Uterus (tissue), 4 donors: ENCODE data around the gene ZIC4. TPM values are rescaled to one million over a fixed set of nuclear protein-coding genes. Genes with fewer than 3 reads are reported as not detected.

Experiments
- DNase-seq, 2 donors: peaks; one replicate each; pipeline ENCODE4 v3.0.0-alpha.2; 2019 to 2020
- H3K27ac ChIP-seq, 2 donors: fragments of 200-600 bp; sonication (generic); 1 replicate in 1 of 2; 2 replicates in 1 of 2; pipeline ENCODE4 v1.5.1; 2016 to 2018
- H3K27me3 ChIP-seq, 2 donors: fragments of 200-600 bp; sonication (generic); one replicate each; pipeline ENCODE4 v1.5.1; 2018 to 2019; ENCODE audit warnings: control low read depth in 1 of 2
- H3K36me3 ChIP-seq, 2 donors: fragments of 200-600 bp; sonication (generic); one replicate each; pipeline ENCODE4 v1.5.1; 2019; ENCODE audit warnings: control low read depth in 1 of 2
- H3K4me1 ChIP-seq, 2 donors: fragments of 200-600 bp; sonication (generic); one replicate each; pipeline ENCODE4 v1.5.1; 2018 to 2019; ENCODE audit warnings: control low read depth in 1 of 2
- H3K4me3 ChIP-seq, 2 donors: fragments of 200-600 bp; sonication (generic); 1 replicate in 1 of 2; 2 replicates in 1 of 2; pipeline ENCODE4 v1.5.1; 2018 to 2019; ENCODE audit warnings: mild to moderate bottlenecking in 1 of 2
- H3K9me3 ChIP-seq, 2 donors: fragments of 200-600 bp; sonication (generic); one replicate each; pipeline ENCODE4 v1.5.1; 2019; ENCODE audit warnings: control low read depth in 1 of 2
- POLR2A ChIP-seq, 2 donors: fragments of 450-650 bp; IDR thresholded peaks; one replicate each; pipeline ENCODE4 v1.6.1; 2016; ENCODE audit warnings: antibody characterized with exemption in 2 of 2, mild to moderate bottlenecking in 1 of 2, moderate library complexity in 1 of 2
- intact Hi-C: fragments of 100-400 bp; cut with DNase I; formaldehyde crosslinking; loops from one replicate; pipeline ENCODE4 v1.15.1; 2023; ENCODE audit warnings: low total_unique reads
- total RNA-seq, 4 donors: library from RNA; depleted of rRNA in 3 of 4; stranded (reverse); fragments of >200 nt in 3 of 4; gene quantifications; one replicate each; pipeline versions ENCODE4 v1.1.0 to v1.2.4, GENCODE V29; 2014 to 2023
- TF ChIP-seq, protein P1 (sequence below), 4 experiments: fragments of 200-600 bp in 2 of 4; fragments of 450-650 bp in 2 of 4; sonication (generic) in 2 of 4; IDR thresholded peaks; one replicate each; pipeline ENCODE4 v1.5.1; 2016 to 2019; ENCODE audit warnings: antibody characterized with exemption in 4 of 4, mild to moderate bottlenecking in 2 of 4, moderate library complexity in 1 of 4
- donor health status: DM: yes; HTN: yes; CAD: no.

Gene ZIC4
- total RNA-seq, 4 donors from 2014 or later = not detected

DNA sequence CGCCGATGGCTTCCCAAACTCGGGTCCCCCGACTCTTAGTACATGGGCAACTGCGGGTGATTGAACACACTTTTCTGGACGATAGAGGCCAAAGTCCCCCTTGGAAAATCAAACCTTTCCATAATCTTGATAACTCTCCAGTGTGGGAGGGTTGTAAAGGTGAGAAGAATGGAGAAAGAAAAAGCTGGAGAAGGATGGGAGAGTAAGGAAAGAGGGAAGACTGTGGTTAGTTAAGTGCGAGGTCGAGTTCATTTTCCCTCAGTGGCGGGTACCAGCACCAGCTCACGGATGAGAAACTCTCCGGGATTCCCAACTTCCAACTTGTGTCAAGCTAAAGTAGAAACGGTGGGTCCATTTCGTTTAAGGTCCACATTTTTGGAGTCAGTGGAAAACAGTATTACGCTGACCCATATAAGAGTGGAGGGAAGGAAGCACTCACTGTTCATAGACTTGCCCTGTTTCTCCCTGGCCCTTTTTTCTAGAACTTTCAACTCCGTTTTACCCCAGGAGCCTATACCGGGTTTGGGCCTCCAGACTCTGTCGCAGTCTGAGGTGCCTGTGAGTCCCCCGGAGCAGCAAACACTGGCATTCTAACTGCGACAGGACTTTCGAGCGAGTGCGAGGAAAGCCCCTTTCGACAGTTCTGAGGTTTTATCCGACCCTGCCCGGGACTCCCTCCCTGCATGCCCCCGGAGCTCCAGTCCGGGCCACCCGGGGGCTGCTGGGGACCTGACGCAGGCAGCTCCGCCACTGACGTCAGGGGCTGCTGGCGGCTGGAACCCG lies 17.6 kb upstream of the ZIC4 start:
- DNase-seq = no peak
- no peaks in the 10 kb centered on the region for H3K36me3 ChIP-seq
- intact Hi-C loops = no loop called here
- no peak overlapping the region for H3K4me3 ChIP-seq
- TF ChIP-seq, protein P1, sequence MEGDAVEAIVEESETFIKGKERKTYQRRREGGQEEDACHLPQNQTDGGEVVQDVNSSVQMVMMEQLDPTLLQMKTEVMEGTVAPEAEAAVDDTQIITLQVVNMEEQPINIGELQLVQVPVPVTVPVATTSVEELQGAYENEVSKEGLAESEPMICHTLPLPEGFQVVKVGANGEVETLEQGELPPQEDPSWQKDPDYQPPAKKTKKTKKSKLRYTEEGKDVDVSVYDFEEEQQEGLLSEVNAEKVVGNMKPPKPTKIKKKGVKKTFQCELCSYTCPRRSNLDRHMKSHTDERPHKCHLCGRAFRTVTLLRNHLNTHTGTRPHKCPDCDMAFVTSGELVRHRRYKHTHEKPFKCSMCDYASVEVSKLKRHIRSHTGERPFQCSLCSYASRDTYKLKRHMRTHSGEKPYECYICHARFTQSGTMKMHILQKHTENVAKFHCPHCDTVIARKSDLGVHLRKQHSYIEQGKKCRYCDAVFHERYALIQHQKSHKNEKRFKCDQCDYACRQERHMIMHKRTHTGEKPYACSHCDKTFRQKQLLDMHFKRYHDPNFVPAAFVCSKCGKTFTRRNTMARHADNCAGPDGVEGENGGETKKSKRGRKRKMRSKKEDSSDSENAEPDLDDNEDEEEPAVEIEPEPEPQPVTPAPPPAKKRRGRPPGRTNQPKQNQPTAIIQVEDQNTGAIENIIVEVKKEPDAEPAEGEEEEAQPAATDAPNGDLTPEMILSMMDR (IDR thresholded peaks at IDR 0.05) = no peak
- peaks cover 23 to 92% of the 10 kb centered on the region in 2 donors for H3K27me3 ChIP-seq
- H3K9me3 ChIP-seq = no peaks in the 10 kb centered on the region
- H3K27ac ChIP-seq = no peak overlapping the region
- peaks cover 0 to 6% of the 10 kb centered on the region in 2 donors for H3K4me1 ChIP-seq

DNA sequence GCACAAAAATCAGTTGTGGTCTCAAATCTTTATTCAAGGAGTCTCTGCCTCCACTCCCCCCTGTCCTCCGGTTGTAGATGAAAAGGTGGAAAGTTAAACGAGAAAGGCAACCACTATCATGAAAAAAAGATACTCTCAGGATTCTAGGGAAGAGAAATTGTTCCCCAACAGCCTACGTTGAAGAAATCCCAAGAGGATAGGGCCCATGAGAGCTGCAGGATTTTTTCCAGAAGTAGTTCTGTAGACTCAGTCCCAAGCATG lies 17.1 kb upstream of the ZIC4 start:
- H3K27me3 ChIP-seq = peaks cover 23 to 97% of the 10 kb centered on the region in 2 donors
- H3K4me1 ChIP-seq = peaks cover 0 to 8% of the 10 kb centered on the region in 2 donors
- H3K27ac ChIP-seq = no peak overlapping the region
- no peak for TF ChIP-seq POLR2A (IDR thresholded peaks at IDR 0.05)
- TF ChIP-seq, protein P1 (IDR thresholded peaks at IDR 0.05) = no peak
- intact Hi-C loops = no loop called here
- H3K4me3 ChIP-seq = no peak overlapping the region
- H3K36me3 ChIP-seq = no peaks in the 10 kb centered on the region
- DNase-seq = no peak
- H3K9me3 ChIP-seq = no peaks in the 10 kb centered on the region

DNA sequence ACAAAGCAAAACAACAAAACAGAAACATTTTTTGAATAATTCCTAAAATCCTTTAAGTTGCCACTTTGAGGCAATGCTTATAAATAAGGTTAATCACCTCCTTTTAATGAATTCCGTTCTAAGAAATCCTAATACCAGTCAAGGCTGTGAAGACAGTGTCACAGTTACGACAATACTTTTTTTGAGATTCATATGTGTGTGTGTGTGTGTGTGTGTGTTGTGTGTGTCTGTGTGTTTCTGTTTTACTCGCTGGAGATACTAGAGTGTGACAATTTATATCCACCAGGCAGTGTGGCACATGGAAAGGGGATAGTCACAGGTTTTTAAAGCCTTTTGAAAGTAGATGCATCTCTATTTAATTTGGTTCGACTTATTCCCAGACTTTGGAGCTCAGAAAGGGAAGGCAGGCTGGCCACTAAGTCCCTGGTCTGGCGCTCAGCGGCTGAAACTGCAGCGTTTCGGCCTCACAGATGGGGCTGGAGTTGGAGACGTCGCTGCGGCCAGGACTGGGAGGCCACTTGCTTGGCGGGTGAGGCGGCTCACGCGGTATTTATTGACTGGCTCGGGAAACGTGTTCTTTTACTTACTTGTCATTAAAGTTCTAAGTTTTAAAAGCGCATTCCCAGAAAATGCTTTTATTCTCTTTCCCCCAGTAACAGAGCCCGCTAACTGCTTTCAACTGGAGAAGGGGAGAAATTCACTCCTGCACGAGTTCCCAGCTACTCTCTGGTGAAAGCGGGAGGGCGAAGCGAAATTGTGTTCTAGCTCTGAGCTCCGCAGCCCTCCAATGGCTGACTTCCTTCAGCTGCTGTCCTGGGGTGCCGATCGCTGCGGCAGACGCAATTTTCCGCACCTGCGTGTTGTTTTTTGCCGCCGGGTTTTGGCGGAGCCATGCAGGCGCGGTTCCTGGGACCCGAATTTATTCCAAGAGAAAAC lies 16.5 kb upstream of the ZIC4 start:
- Histone ChIP-seq H3K27me3 (peaks cover 23 to 97% of the 10 kb centered on the region in 2 donors), H3K4me3 (no peak overlapping the region), H3K27ac (no peak overlapping the region), H3K9me3 (no peaks in the 10 kb centered on the region), H3K4me1 (peaks cover 0 to 8% of the 10 kb centered on the region in 2 donors), H3K36me3 (no peaks in the 10 kb centered on the region)
- intact Hi-C loops = no loop called here
- TF ChIP-seq, protein P1 (IDR thresholded peaks at IDR 0.05) = no peak
- TF ChIP-seq POLR2A (IDR thresholded peaks at IDR 0.05) = no peak
- no peak for DNase-seq

DNA sequence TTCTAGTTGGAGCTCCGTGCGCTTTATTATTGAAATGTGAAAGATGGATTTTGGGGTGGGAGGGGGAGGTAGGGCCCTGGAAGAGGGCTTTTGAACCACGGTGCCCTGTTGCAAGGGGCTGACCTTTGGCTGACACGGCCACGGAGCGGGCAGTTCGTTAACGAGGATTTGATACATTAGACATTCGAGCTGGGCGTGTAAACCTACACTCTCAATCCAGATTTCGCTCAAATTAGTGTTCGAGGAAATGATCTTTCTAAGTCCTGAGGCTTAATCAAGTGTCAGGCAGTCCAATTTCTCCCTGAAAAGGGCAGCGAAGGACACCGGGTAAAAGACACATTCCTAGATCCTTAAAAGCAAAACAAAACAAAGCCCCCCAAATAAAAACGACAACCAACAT lies 15.9 kb upstream of the ZIC4 start:
- intact Hi-C loops = no loop called here
- H3K4me1 ChIP-seq = peaks cover 0 to 8% of the 10 kb centered on the region in 2 donors
- H3K9me3 ChIP-seq = no peaks in the 10 kb centered on the region
- H3K36me3 ChIP-seq = no peaks in the 10 kb centered on the region
- H3K27ac ChIP-seq = no peak overlapping the region
- TF ChIP-seq POLR2A (IDR thresholded peaks at IDR 0.05) = no peak
- TF ChIP-seq, protein P1 (IDR thresholded peaks at IDR 0.05) = no peak
- H3K27me3 ChIP-seq = peaks cover 23 to 100% of the 10 kb centered on the region in 2 donors
- no peak for DNase-seq
- H3K4me3 ChIP-seq = no peak overlapping the region
